Smooth muscle cell (in vitro differentiated cells): ENCODE data around the gene ZNF331. TPM values are rescaled to one million over a fixed set of nuclear protein-coding genes. Genes with fewer than 3 reads are reported as not detected.

ENCODE experiments used
- DNase-seq: peaks from one replicate; lab custom pipeline; 2025; ENCODE audit not compliant: unreplicated experiment; lab: John Stamatoyannopoulos, UW
- H2AFZ ChIP-seq: fragments of 200-600 bp; sonication (generic); 2 replicates; pipeline ENCODE4 v1.6.0; 2016; ENCODE audit warnings: antibody characterized with exemption, low read depth, mild to moderate bottlenecking
- H3F3A ChIP-seq: fragments of 200-600 bp; sonication (generic); 2 replicates; pipeline ENCODE4 v1.6.0; 2017; ENCODE audit warnings: antibody characterized with exemption, low read depth
- H3K27ac ChIP-seq: fragments of 200-600 bp; sonication (generic); 2 replicates; pipeline ENCODE4 v1.5.1; 2016; ENCODE audit warnings: low read depth, mild to moderate bottlenecking
- H3K27me3 ChIP-seq: fragments of 200-600 bp; sonication (generic); 2 replicates; pipeline ENCODE4 v1.6.1; 2016; ENCODE audit warnings: low read depth, mild to moderate bottlenecking
- H3K36me3 ChIP-seq: fragments of 200-600 bp; sonication (generic); 2 replicates; pipeline ENCODE4 v1.5.1; 2016; ENCODE audit warnings: low read depth
- H3K4me1 ChIP-seq: fragments of 200-600 bp; sonication (generic); 2 replicates; pipeline ENCODE4 v1.5.1; 2016; ENCODE audit warnings: low read depth
- H3K4me2 ChIP-seq: fragments of 200-600 bp; sonication (generic); 2 replicates; pipeline ENCODE4 v1.6.0; 2016; ENCODE audit warnings: mild to moderate bottlenecking
- H3K4me3 ChIP-seq: fragments of 200-600 bp; sonication (generic); 2 replicates; pipeline ENCODE4 v1.5.1; 2016; ENCODE audit warnings: mild to moderate bottlenecking
- H3K79me2 ChIP-seq: fragments of 200-600 bp; sonication (generic); 2 replicates; pipeline ENCODE4 v1.6.0; 2016; ENCODE audit warnings: low read depth, mild to moderate bottlenecking
- H3K9ac ChIP-seq: fragments of 200-600 bp; sonication (generic); 2 replicates; pipeline ENCODE4 v1.6.0; 2016; ENCODE audit warnings: low read depth
- H3K9me3 ChIP-seq: fragments of 200-600 bp; sonication (generic); replicated peaks from 2 replicates; pipeline ENCODE4 v1.5.1; 2016; ENCODE audit warnings: low read depth
- H4K20me1 ChIP-seq: fragments of 200-600 bp; sonication (generic); 2 replicates; pipeline ENCODE4 v1.6.0; 2016; ENCODE audit warnings: low read depth
- CTCF ChIP-seq: fragments of 200-600 bp; sonication (generic); IDR thresholded peaks from 2 replicates; pipeline ENCODE4 v1.5.1; 2017; ENCODE audit warnings: borderline replicate concordance, mild to moderate bottlenecking, antibody characterized with exemption; ENCODE audit not compliant: insufficient read depth, poor library complexity, severe bottlenecking
- WGBS: methylation state at CpG from one replicate; pipeline ENCODE4 v1.1.7; 2016; ENCODE audit warnings: low lambda C conversion rate; 5-methylcytosine and 5-hydroxymethylcytosine counted together
- polyA plus RNA-seq: library from polyadenylated mRNA; unstranded; fragments of >200 nt; fragmentation: Nextera tagmentation; extraction: Ambion mirVana; gene quantifications from 2 replicates; pipeline ENCODE4 v1.2.1, GENCODE V29; 2016
- total RNA-seq: library from RNA; depleted of rRNA; stranded (reverse); fragments of >200 nt; gene quantifications from 2 replicates; pipeline ENCODE4 v1.2.3, GENCODE V29; 2014

ZNF331 gene
- total and polyA plus RNA-seq, 2 experiments from 2014 or later, result 9.7 to 12.1 TPM

DNA sequence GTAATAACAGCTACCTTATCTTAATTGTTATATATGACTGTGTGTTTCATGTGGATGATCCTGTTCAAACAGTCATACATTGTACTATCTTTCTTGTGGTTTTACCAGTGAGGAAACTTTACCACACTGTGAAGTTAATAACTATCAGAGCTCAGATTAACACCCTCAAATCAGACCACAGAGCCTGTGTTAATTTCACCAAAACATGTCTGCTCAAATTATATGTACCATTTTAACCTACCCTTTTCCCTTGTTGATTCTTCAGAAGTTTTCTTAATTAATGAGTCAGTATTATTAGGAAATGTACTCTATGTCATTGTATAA, 1.8 kb upstream of the ZNF331 start:
- no peak overlapping the region for H3K27ac ChIP-seq

DNA sequence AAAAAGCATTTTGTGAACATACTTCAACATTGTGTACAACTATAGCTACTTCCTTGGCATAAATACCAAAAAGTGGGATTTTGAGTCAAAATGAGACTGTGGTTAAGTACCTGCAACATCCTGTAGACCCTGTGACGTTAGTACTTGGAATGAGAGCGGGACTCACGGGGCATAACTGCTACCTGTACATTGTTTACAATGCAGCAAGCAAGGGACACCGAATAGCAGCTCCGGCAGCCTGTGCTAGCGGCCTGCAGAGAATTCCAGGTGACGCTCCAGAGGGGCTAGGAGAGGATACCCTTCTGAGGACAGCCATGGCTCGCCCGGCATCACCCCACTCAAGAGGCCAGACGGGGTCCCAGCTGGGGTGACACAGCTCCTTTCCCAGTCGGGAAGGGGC, 824 bp upstream of the ZNF331 start:
- H3K27ac ChIP-seq, result peak overlapping the region; percentile 63
- peak overlapping the region; percentile 72 for H3K4me3 ChIP-seq
- H4K20me1 ChIP-seq, result no peaks in the 10 kb centered on the region
- DNase-seq, result no peak
- no peak for TF ChIP-seq CTCF
- no peaks in the 10 kb centered on the region for H3K36me3 ChIP-seq
- H3F3A ChIP-seq, result no peaks in the 10 kb centered on the region
- H3K79me2 ChIP-seq, result peaks cover 8% of the 10 kb centered on the region
- H3K9ac ChIP-seq, result peak overlapping the region; percentile 82
- no peaks in the 10 kb centered on the region for H3K27me3 ChIP-seq
- peak overlapping the region; percentile 73 for H2AFZ ChIP-seq
- H3K4me2 ChIP-seq, result peak overlapping the region; percentile 85
- H3K4me1 ChIP-seq, result no peaks in the 10 kb centered on the region
- no peaks in the 10 kb centered on the region for H3K9me3 ChIP-seq
- 77% methylated on average over 11 of the region's 11 CpGs for WGBS

More for the DNA sequence above, 1.8 kb upstream of the ZNF331 start:
- H3K9me3 ChIP-seq, result no peaks in the 10 kb centered on the region
- H3K9ac ChIP-seq, result no peak overlapping the region
- H4K20me1 ChIP-seq, result no peaks in the 10 kb centered on the region
- no peaks in the 10 kb centered on the region for H3K36me3 ChIP-seq
- TF ChIP-seq CTCF, result no peak
- no peak overlapping the region for H2AFZ ChIP-seq
- H3K4me3 ChIP-seq, result no peak overlapping the region
- H3K4me2 ChIP-seq, result no peak overlapping the region
- no peaks in the 10 kb centered on the region for H3F3A ChIP-seq
- no peaks in the 10 kb centered on the region for H3K27me3 ChIP-seq
- no peaks in the 10 kb centered on the region for H3K4me1 ChIP-seq
- peaks cover 8% of the 10 kb centered on the region for H3K79me2 ChIP-seq
- DNase-seq, result no peak

DNA sequence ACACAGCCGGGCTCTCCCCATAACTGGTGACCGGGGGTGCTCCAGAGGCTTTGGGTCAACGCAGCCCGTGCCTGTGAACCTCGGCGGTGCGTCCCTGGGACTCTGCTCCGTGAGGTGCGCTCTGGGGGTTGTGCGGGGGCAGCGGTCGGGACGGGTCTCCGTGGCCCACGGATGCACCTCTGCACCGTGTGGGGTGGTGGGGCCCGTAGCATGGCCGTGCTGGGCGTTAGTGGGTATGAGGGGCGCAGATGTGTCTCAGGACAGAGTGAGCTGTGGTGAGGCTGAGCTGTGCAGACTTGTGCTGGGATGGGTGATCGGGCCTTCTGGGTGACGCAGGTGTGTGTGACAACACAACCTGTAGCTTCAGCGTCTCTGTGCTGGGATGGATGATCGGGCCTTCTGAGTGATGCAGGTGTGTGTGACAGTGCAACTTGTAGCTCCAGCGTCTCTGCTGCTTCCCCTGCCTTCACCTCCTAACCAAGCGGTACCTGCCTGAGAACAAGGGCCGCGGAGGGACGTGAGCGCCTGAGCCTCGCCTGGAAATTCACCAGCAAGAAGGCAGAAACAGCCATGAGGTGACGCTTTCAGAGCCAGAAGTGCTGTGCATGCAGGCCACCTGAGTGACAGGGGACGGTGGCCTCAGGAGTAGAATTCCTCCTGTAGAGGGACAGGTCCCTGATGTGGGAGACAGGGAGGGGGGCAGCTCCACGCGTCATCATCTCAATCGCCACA, 599 bp downstream of the ZNF331 start:
- Histone ChIP-seq H3K4me1 (no peaks in the 10 kb centered on the region), H3F3A (no peaks in the 10 kb centered on the region), H3K4me2 (peak overlapping the region; percentile 85), H3K4me3 (peak overlapping the region; percentile 72), H3K9ac (peak overlapping the region; percentile 82), H3K9me3 (no peaks in the 10 kb centered on the region), H3K27me3 (no peaks in the 10 kb centered on the region), H2AFZ (peak overlapping the region; percentile 73), H3K79me2 (peaks cover 8% of the 10 kb centered on the region), H3K36me3 (no peaks in the 10 kb centered on the region), H3K27ac (peak overlapping the region; percentile 63), H4K20me1 (no peaks in the 10 kb centered on the region)
- no peak for TF ChIP-seq CTCF
- 53% methylated on average over 36 of the region's 36 CpGs for WGBS
- no peak for DNase-seq

DNA sequence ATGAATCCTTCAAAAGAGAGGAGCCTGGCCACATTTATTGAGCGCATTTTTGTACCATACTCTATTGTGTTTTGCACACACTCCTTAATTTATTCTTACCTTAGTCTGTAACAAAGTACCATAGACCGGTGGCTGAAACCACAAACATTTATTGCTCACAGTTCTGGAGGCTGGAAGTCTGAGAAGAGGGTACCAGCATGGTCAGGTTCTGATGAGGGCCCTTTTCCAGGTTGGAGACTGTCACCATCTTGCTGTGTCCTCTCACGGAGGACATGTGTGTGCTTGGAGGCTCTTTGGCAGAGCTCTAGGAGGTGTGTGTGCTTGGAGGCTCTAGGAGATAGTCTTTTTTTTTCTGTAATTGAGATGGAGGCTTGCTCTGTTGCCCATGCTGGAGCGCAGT, 2.1 kb downstream of the ZNF331 start:
- Histone ChIP-seq H4K20me1 (no peaks in the 10 kb centered on the region), H3K79me2 (peaks cover 8% of the 10 kb centered on the region), H3K4me1 (no peaks in the 10 kb centered on the region), H3K36me3 (no peaks in the 10 kb centered on the region), H3K9me3 (no peaks in the 10 kb centered on the region), H3K9ac (no peak overlapping the region), H3K27me3 (no peaks in the 10 kb centered on the region), H3K4me2 (no peak overlapping the region), H3K4me3 (no peak overlapping the region), H2AFZ (no peak overlapping the region), H3F3A (no peaks in the 10 kb centered on the region), H3K27ac (no peak overlapping the region)
- WGBS, result 56% methylated on average over 4 of the region's 4 CpGs
- DNase-seq, result no peak
- TF ChIP-seq CTCF, result no peak
